Spinal cord (tissue), 10 donors: ENCODE results near the gene DLGAP3. TPM values are rescaled to one million over a fixed set of nuclear protein-coding genes. Genes with fewer than 3 reads are reported as not detected.

Experiments
- DNase-seq, 6 donors: peaks; one replicate each; pipeline versions ENCODE4 v3.0.0 to v3.0.0-alpha.2; 2013 to 2015; ENCODE audit warnings: low spot score in 6 of 6, low read depth in 4 of 6
- H3K27ac ChIP-seq: one replicate; pipeline ENCODE4 v1.5.1; 2013; ENCODE audit warnings: low read depth, low read length, control low read depth
- H3K27me3 ChIP-seq: one replicate; pipeline ENCODE4 v1.6.1; 2013; ENCODE audit warnings: low read length; ENCODE audit not compliant: control insufficient read depth, insufficient read depth
- H3K36me3 ChIP-seq: one replicate; pipeline ENCODE4 v1.6.1; 2013; ENCODE audit warnings: low read length; ENCODE audit not compliant: control insufficient read depth, insufficient read depth
- H3K4me1 ChIP-seq: one replicate; pipeline ENCODE4 v1.6.1; 2013; ENCODE audit warnings: low read length; ENCODE audit not compliant: control insufficient read depth, insufficient read depth
- H3K4me3 ChIP-seq: one replicate; pipeline ENCODE4 v1.5.1; 2013; ENCODE audit warnings: low read depth, low read length, control low read depth
- H3K9me3 ChIP-seq: one replicate; pipeline ENCODE4 v1.6.1; 2013; ENCODE audit warnings: low read length; ENCODE audit not compliant: control insufficient read depth, insufficient read depth
- WGBS: methylation state at CpG from one replicate; pipeline ENCODE4 v1.1.5; 2013; ENCODE audit warnings: missing lambda C conversion rate; ENCODE audit not compliant: insufficient coverage; 5-methylcytosine and 5-hydroxymethylcytosine counted together
- polyA plus RNA-seq, 2 donors: library from polyadenylated mRNA; unstranded; fragments of 120-200 nt; gene quantifications; one replicate each; pipeline ENCODE4 v1.2.1, GENCODE V29; 2013; ENCODE audit not compliant: insufficient read length in 2 of 2
- total RNA-seq, 2 donors: library from RNA; depleted of rRNA in 1 of 2; stranded (reverse); fragments of 120-200 nt in 1 of 2; fragments of >200 nt in 1 of 2; gene quantifications; one replicate each; pipeline versions ENCODE4 v1.2.3 to v1.2.4, GENCODE V29; 2013 to 2014
- donor health status: healthy.

The DLGAP3 gene
- total and polyA plus RNA-seq, 4 donors, result 5.2 to 41.1 (median 22.9) TPM

DNA sequence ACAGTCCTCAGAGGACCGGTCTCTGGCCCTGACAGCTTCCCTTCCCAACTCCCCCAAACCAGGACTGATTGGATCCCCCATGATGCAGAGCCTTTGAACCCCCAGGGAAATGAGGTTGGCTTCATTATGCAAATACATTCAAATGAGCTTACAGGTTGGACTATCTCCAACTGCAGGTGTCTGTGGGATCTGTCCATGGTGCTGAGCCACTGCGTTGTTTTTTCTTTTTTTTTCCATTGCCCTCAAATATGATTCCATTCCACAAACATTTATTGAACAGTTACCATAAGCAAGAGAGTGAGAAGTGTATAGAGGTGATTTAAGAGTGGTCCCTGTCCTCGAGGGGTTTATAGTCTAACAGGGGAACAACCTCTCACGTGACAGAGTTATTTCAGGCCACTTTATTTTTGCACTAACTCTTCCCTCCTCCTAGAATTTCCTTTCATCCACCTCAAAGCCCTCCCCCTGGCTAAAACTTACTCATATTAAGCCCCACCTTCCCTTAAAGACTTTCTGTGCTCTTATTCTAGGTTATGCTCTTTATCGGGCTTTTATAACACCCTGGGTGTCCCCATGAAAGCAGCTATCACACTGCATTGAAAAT is 21.9 kb downstream of the DLGAP3 start:
- WGBS, result 55% methylated on average over 2 of the region's 5 CpGs
- Histone ChIP-seq H3K4me1 (no peaks in the 10 kb centered on the region), H3K9me3 (no peaks in the 10 kb centered on the region), H3K27ac (no peak overlapping the region), H3K4me3 (no peak overlapping the region), H3K27me3 (no peaks in the 10 kb centered on the region), H3K36me3 (peaks cover 13% of the 10 kb centered on the region)
- no peak for DNase-seq

DNA sequence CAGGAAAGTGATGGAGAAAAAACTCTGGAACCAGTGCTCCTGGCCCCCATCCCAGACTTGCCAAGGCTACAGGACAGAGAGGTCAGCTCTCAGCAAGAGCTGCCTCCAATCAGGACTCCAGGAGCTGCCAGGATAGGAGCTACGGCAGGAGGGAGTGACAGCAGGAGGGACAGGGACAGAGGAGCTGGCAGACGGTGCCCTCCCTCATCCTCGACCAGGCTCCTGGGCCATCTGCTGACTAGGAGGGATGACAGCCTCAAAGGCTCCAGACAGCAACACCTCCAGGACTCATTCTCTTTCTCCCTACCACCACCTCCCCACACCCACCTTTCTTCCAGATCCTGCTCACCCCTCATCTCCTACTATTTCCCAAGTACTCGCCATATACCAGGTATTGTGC is 22.7 kb downstream of the DLGAP3 start:
- Histone ChIP-seq H3K27ac (no peak overlapping the region), H3K36me3 (peaks cover 13% of the 10 kb centered on the region), H3K27me3 (no peaks in the 10 kb centered on the region), H3K4me1 (no peaks in the 10 kb centered on the region), H3K9me3 (no peaks in the 10 kb centered on the region), H3K4me3 (no peak overlapping the region)
- WGBS, result 46% methylated on average over 4 of the region's 4 CpGs
- DNase-seq, result no peak

DNA sequence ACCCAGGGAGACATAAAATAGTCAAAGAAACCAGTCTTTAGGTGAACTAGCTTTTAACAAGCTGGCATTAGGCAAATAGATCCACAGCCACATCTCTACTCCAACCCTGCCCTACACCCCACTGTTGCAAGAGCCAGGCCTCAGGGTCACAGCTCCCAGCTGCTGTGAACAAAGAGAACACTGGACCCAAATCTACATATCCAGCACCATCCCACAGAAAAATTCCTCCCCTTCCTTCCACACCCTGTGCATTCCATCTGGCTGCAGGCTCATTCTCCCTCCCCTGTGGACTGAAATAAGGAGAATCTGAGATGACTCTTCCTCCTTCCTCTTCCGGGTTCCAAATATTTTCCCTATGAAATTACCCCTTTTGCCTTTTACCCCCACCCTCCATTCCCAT is 23.2 kb downstream of the DLGAP3 start:
- no peak for DNase-seq
- Histone ChIP-seq H3K36me3 (peaks cover 13% of the 10 kb centered on the region), H3K9me3 (no peaks in the 10 kb centered on the region), H3K4me3 (no peak overlapping the region), H3K4me1 (no peaks in the 10 kb centered on the region), H3K27ac (no peak overlapping the region), H3K27me3 (no peaks in the 10 kb centered on the region)
- WGBS, result no CpG with 5 or more reads among the region's 1 CpG

DNA sequence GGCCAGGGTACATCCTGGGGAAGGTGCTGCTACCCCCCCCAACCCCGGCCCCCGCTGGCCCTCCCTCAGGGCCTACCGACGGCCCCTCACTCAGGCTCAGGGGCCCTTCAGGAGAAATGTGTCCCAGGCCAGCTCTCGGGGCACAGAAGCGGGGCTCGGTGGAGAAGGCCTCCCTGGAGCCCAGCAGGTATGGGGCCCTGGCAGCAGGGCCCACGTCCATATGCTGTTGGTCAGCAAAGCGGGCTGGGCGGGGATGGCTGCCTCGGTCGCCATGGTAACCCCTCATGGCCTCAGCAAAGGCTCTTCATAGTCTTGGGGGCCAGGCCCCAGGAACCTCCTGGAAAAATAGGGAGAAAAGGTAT is 24.4 kb downstream of the DLGAP3 start:
- Histone ChIP-seq H3K36me3 (peaks cover 18% of the 10 kb centered on the region), H3K27me3 (no peaks in the 10 kb centered on the region), H3K27ac (no peak overlapping the region), H3K4me1 (no peaks in the 10 kb centered on the region), H3K9me3 (no peaks in the 10 kb centered on the region), H3K4me3 (no peak overlapping the region)
- 70% methylated on average over 9 of the region's 12 CpGs for WGBS
- DNase-seq, result no peak

DNA sequence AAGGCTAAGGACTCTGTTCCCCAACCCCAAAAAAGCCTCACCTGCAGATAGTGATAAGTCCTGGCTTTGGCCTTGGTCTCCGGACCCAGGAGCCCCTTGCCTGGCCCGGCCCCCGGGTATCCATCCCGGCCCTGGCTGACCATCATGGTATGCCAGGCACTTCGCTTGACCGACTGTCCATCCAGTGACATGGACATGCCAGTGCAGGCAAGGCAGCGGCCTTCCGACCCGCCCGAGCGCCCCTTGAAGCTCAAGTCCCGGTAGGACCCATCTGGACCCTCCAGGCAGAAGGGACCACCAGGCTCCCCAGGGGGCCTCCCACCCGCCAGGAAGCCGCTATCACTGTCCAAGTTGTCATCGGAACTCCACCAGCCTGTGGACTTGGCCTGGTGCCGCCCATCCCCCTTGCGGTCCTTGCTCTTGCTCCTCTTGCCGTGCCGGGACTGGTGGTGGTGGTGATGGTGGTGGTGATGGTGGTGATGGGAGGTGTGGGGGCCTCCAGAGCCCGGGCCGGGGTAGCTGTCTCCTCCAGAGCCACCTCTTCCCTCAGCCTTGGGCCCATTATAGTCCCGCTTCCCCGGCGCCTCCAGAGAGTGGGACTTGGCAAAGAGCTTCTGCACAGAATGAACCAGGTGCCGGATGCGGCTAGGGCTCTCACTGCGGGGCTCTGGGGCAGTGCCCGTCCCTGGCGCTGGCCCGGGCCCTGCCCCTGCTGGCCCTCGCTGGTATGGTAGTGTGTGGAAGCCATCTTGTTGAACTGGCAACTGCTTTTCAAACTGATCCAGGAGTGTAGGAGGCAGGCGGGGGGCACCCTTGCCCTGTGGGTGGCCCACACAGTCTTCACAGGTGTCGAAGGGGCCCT is 25.0 kb downstream of the DLGAP3 start:
- H3K27ac ChIP-seq, result no peak overlapping the region
- no peak overlapping the region for H3K4me3 ChIP-seq
- H3K36me3 ChIP-seq, result peaks cover 21% of the 10 kb centered on the region
- 95% methylated on average over 29 of the region's 33 CpGs for WGBS
- H3K4me1 ChIP-seq, result no peaks in the 10 kb centered on the region
- DNase-seq, result no peak
- H3K27me3 ChIP-seq, result no peaks in the 10 kb centered on the region
- no peaks in the 10 kb centered on the region for H3K9me3 ChIP-seq

DNA sequence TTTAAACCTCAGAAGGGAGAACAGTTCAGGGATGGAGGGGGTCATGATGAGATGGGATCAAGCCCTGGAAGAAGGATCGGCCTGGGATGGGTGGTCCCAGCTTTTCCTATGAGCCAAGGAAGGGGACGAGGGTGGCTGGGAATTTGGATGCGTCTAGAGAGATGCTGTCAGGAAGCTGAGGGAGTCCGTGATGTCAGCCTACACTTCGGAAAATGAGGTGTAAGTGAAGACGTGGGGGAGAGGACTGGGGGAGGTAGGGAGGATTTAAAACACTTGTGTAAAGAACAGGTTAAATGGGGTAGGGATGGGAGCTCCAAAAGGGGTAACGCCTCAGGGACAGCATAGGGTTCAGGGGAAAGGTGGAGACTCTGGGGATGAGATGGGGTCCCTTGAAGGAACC is 27.5 kb downstream of the DLGAP3 start:
- H3K4me1 ChIP-seq, result no peaks in the 10 kb centered on the region
- 81% methylated on average over 7 of the region's 7 CpGs for WGBS
- H3K27ac ChIP-seq, result no peak overlapping the region
- H3K9me3 ChIP-seq, result no peaks in the 10 kb centered on the region
- no peak for DNase-seq
- H3K27me3 ChIP-seq, result no peaks in the 10 kb centered on the region
- H3K36me3 ChIP-seq, result peaks cover 32% of the 10 kb centered on the region
- no peak overlapping the region for H3K4me3 ChIP-seq

DNA sequence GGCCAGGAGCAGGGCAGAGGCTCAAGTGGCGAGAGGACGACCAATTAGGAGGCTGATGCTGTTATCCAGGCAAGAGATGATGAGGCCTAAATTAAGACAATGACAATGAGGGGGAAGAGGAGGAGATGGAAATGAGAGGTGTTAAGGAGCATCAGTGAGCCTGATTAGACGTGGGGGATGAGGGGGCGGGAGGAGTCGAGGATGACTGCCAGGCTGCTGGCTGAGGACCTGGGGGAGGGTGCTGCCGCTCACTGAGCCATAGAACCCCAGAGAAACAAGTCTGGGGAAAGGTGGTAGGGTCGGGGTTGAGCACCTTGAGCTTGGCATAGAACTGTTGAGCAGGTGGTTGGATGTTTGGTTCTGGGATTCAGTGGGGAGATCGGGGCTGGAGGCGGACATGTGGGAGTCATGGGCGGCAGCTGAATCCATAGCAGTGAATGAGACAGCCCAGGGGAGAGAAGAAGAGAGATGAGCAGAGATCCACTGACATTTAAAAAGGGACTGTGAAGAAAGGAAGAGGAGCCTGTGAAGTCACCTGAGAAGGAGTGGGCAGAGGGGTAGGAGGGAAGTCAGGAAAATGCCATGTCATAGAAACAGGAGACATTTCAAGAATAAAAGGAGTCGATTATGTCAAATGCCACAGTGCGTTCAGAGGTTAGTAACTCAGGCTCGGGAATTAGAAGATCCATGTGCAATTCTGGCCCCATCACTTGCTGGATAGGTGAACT is 28.5 kb downstream of the DLGAP3 start:
- peaks cover 32% of the 10 kb centered on the region for H3K36me3 ChIP-seq
- H3K27ac ChIP-seq, result no peak overlapping the region
- DNase-seq, result no peak
- 72% methylated on average over 13 of the region's 13 CpGs for WGBS
- H3K9me3 ChIP-seq, result no peaks in the 10 kb centered on the region
- no peaks in the 10 kb centered on the region for H3K4me1 ChIP-seq
- no peaks in the 10 kb centered on the region for H3K27me3 ChIP-seq
- H3K4me3 ChIP-seq, result no peak overlapping the region

DNA sequence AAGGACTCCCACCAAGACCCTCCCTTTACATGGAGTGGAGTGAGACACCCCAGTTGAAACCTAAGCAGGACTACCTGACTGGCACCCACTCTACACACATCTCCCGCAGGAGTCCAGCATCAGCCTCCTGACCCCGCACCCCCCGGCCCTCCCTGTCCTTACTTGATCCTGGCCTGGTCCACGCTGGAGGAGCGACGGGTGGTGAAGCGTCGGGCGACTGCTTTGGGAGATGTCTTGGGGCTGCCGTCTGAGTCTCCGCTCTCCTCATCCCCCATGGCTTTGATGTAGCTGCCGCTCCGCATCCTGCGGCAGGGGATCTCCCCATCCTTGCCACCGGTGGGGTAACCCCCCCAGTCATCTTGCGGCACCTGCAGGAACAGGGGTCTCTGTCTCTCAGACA is 29.5 kb downstream of the DLGAP3 start:
- no peak for DNase-seq
- H3K27ac ChIP-seq, result no peak overlapping the region
- H3K9me3 ChIP-seq, result no peaks in the 10 kb centered on the region
- H3K4me3 ChIP-seq, result no peak overlapping the region
- H3K4me1 ChIP-seq, result no peaks in the 10 kb centered on the region
- no peaks in the 10 kb centered on the region for H3K27me3 ChIP-seq
- WGBS, result 93% methylated on average over 15 of the region's 16 CpGs
- H3K36me3 ChIP-seq, result peaks cover 28% of the 10 kb centered on the region

DNA sequence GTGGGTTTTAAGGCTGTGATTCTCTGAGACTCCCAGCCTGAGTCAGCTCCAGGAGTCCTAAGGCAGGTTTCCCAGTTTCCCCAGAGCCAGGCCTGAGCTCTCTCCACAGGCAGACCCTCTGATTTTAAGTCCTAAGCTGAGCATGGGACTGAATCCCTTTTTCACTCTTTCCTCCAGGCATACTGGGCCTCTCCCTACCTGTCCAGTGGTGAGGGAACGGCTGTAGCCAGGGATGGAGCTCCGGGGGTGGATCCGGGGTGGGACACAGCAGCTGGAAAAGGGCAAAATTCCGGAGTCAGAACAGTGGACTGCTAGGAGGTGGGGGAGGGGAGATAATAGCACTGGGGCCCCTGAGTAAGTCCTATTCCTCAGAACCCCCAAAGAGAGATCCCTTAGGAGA is 30.0 kb downstream of the DLGAP3 start:
- WGBS, result no CpG with 5 or more reads among the region's 4 CpGs
- no peaks in the 10 kb centered on the region for H3K4me1 ChIP-seq
- DNase-seq, result no peak
- no peaks in the 10 kb centered on the region for H3K9me3 ChIP-seq
- no peaks in the 10 kb centered on the region for H3K27me3 ChIP-seq
- H3K4me3 ChIP-seq, result no peak overlapping the region
- H3K36me3 ChIP-seq, result peaks cover 24% of the 10 kb centered on the region
- no peak overlapping the region for H3K27ac ChIP-seq
